Peyer's patch (tissue), 4 donors: ENCODE data around the gene ASPHD2.

ENCODE experiments used
- POLR2A ChIP-seq, 2 donors: fragments of 450-650 bp; IDR thresholded peaks; one replicate each; pipeline ENCODE4 v1.5.1; 2017; ENCODE audit warnings: antibody characterized with exemption in 2 of 2, mild to moderate bottlenecking in 2 of 2, moderate library complexity in 2 of 2
- TF ChIP-seq, protein P1 (sequence below), 6 experiments: fragments of 450-650 bp in 4 of 6; fragments of 200-600 bp in 2 of 6; sonication (generic) in 1 of 6; IDR thresholded peaks; one replicate each; pipeline ENCODE4 v1.5.1; 2017 to 2019; ENCODE audit warnings: antibody characterized with exemption in 6 of 6, mild to moderate bottlenecking in 3 of 6, moderate library complexity in 1 of 6

DNA sequence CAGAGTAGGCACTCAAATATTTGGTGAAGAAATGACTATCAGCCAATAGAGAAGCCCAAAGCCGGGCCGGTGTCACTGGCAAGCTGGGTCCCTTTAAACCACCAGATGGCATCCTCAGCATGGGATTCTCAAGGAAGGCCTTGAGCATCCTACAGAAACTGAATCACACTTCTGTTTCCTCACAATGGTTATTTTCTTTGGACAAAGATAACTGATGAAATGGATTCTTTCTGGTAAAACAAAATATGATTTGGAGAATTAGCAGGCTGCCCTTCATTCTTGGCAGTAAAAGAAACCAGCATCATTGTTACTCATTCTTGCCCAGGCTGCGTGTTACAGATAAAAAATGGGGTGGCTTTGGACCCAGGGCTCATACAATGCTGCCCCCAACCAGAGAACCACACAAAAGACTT is 30.3 kb upstream of the ASPHD2 start:
- TF ChIP-seq, protein P1, sequence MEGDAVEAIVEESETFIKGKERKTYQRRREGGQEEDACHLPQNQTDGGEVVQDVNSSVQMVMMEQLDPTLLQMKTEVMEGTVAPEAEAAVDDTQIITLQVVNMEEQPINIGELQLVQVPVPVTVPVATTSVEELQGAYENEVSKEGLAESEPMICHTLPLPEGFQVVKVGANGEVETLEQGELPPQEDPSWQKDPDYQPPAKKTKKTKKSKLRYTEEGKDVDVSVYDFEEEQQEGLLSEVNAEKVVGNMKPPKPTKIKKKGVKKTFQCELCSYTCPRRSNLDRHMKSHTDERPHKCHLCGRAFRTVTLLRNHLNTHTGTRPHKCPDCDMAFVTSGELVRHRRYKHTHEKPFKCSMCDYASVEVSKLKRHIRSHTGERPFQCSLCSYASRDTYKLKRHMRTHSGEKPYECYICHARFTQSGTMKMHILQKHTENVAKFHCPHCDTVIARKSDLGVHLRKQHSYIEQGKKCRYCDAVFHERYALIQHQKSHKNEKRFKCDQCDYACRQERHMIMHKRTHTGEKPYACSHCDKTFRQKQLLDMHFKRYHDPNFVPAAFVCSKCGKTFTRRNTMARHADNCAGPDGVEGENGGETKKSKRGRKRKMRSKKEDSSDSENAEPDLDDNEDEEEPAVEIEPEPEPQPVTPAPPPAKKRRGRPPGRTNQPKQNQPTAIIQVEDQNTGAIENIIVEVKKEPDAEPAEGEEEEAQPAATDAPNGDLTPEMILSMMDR (IDR thresholded peaks at IDR 0.05) = peak; percentile 24 to 71 (median 63)
- TF ChIP-seq POLR2A (IDR thresholded peaks at IDR 0.05) = no peak
